H1 (cell line): ENCODE data around the gene SHISA9. TPM values are rescaled to one million over a fixed set of nuclear protein-coding genes. Genes with fewer than 3 reads are reported as not detected.

Experiments
- CTCF ChIA-PET: fragments of 300-600 bp; sonication (Branson Sonifier 250); formaldehyde crosslinking; loops from one replicate; lab custom pipeline; 2021; ENCODE audit not compliant: partially characterized antibody; lab: Charles Lee
- POLR2A ChIA-PET: fragments of 300-600 bp; sonication (Branson Sonifier 250); formaldehyde crosslinking; loops from one replicate; lab custom pipeline; 2021; ENCODE audit warnings: inconsistent platforms; ENCODE audit not compliant: partially characterized antibody; lab: Charles Lee
- DNase-seq, 2 experiments: peaks; one replicate each; pipeline versions ENCODE4 v3.0.0 to v3.0.0-alpha.2; 2010 to 2022; ENCODE audit warnings: low spot score in 2 of 2, low read depth in 1 of 2, mixed read lengths in 1 of 2
- FAIRE-seq: peaks from 2 replicates; lab custom pipeline; 2011; peaks lifted over from hg19 to GRCh38; lab: Jason Lieb, UNC
- H2AFZ ChIP-seq: 2 replicates; pipeline ENCODE4 v1.8.1; 2012; ENCODE audit warnings: low read length, inconsistent platforms
- H2AK5ac ChIP-seq: 2 replicates; pipeline ENCODE4 v1.6.1; 2013; ENCODE audit warnings: low read depth, low read length
- H2BK120ac ChIP-seq: replicated peaks from 2 replicates; pipeline ENCODE3; 2013; ENCODE audit warnings: low read depth, low read length, inconsistent platforms
- H2BK12ac ChIP-seq: 2 replicates; pipeline ENCODE4 v1.6.1; 2013; ENCODE audit warnings: low read depth, low read length
- H2BK15ac ChIP-seq: 2 replicates; pipeline ENCODE4 v1.6.1; 2013; ENCODE audit warnings: low read length
- H2BK20ac ChIP-seq: 2 replicates; pipeline ENCODE4 v1.6.1; 2013; ENCODE audit warnings: low read length
- H2BK5ac ChIP-seq: 2 replicates; pipeline ENCODE4 v1.6.1; 2013; ENCODE audit warnings: low read depth, low read length
- H3K14ac ChIP-seq: 2 replicates; pipeline ENCODE4 v1.6.1; 2013; ENCODE audit warnings: inconsistent platforms; ENCODE audit not compliant: insufficient read length
- H3K18ac ChIP-seq: 2 replicates; pipeline ENCODE4 v1.6.1; 2013; ENCODE audit warnings: low read length; ENCODE audit errors: extremely low read depth
- H3K23ac ChIP-seq: 2 replicates; pipeline ENCODE4 v1.6.1; 2013; ENCODE audit warnings: inconsistent platforms; ENCODE audit not compliant: insufficient read length
- H3K23me2 ChIP-seq: 2 replicates; pipeline ENCODE4 v1.6.1; 2013; ENCODE audit warnings: low read depth, low read length
- H3K27ac ChIP-seq: 2 replicates; pipeline ENCODE4 v1.6.1; 2011; ENCODE audit warnings: low read depth, low read length, inconsistent platforms
- H3K27me3 ChIP-seq, 4 experiments: replicated peaks in 1 of 4; 1 replicate in 1 of 4; 2 replicates in 3 of 4; pipeline versions ENCODE4 v1.6.1 to v1.8.1; 2011 to 2013; ENCODE audit warnings: low read length in 3 of 4, mild to moderate bottlenecking in 3 of 4, inconsistent platforms in 2 of 4, mixed read lengths in 2 of 4, moderate library complexity in 1 of 4; ENCODE audit not compliant: control insufficient read depth in 3 of 4, insufficient read depth in 3 of 4; ENCODE audit errors: extremely low read depth in 1 of 4
- H3K36me3 ChIP-seq, 4 experiments: 2 replicates each; pipeline versions ENCODE4 v1.6.1 to v1.8.1; 2011 to 2013; ENCODE audit warnings: mild to moderate bottlenecking in 4 of 4, low read length in 3 of 4, moderate library complexity in 2 of 4, control low read depth in 1 of 4, inconsistent platforms in 1 of 4; ENCODE audit not compliant: insufficient read depth in 4 of 4, control insufficient read depth in 2 of 4
- H3K4ac ChIP-seq: replicated peaks from 2 replicates; pipeline ENCODE3; 2013; ENCODE audit warnings: low read length, low read depth, mixed read lengths, inconsistent platforms; ENCODE audit not compliant: insufficient read length
- H3K4me1 ChIP-seq, 4 experiments: replicated peaks in 1 of 4; 1 replicate in 1 of 4; 2 replicates in 3 of 4; pipeline versions ENCODE4 v1.6.1 to v1.8.1; 2011 to 2013; ENCODE audit warnings: low read length in 3 of 4, inconsistent platforms in 2 of 4, mixed read lengths in 1 of 4; ENCODE audit not compliant: insufficient read depth in 4 of 4, control insufficient read depth in 3 of 4
- H3K4me2 ChIP-seq, 2 experiments: 2 replicates each; pipeline versions ENCODE4 v1.6.1 to v1.8.1; 2011 to 2013; ENCODE audit warnings: low read depth in 2 of 2, low read length in 2 of 2, control low read depth in 1 of 2, inconsistent platforms in 1 of 2, mild to moderate bottlenecking in 1 of 2; ENCODE audit not compliant: insufficient read depth in 1 of 2
- H3K4me3 ChIP-seq, 4 experiments: fragments of 200-600, 300-600 bp in 1 of 4; sonication (generic), shearing (Covaris generic), sonication (Bioruptor Twin) in 1 of 4; 2 replicates each; pipeline versions ENCODE4 v1.5.1 to v1.8.1; 2011 to 2016; ENCODE audit warnings: low read length in 4 of 4, low read depth in 3 of 4, control low read depth in 2 of 4, inconsistent platforms in 2 of 4, mild to moderate bottlenecking in 2 of 4, mixed read lengths in 1 of 4, moderate library complexity in 1 of 4; ENCODE audit not compliant: insufficient read depth in 2 of 4; ENCODE audit errors: extremely low read depth in 1 of 4
- H3K56ac ChIP-seq: replicated peaks from 2 replicates; pipeline ENCODE3; 2013; ENCODE audit warnings: low read depth, mild to moderate bottlenecking, mixed read lengths, low read length, inconsistent platforms; ENCODE audit not compliant: insufficient read length
- H3K79me1 ChIP-seq: 2 replicates; pipeline ENCODE4 v1.6.1; 2013; ENCODE audit warnings: low read depth, low read length, control low read depth
- H3K79me2 ChIP-seq, 2 experiments: 2 replicates each; pipeline versions ENCODE4 v1.6.1 to v1.8.1; 2012 to 2013; ENCODE audit warnings: low read length in 2 of 2, mild to moderate bottlenecking in 2 of 2, inconsistent platforms in 1 of 2; ENCODE audit not compliant: insufficient read depth in 2 of 2, control insufficient read depth in 1 of 2
- H3K9ac ChIP-seq, 4 experiments: replicated peaks in 1 of 4; 1 replicate in 1 of 4; 2 replicates in 3 of 4; pipeline versions ENCODE4 v1.6.1 to v1.8.1; 2011 to 2013; ENCODE audit warnings: low read depth in 3 of 4, low read length in 3 of 4, control low read depth in 2 of 4, mild to moderate bottlenecking in 2 of 4, moderate library complexity in 2 of 4, inconsistent platforms in 1 of 4; ENCODE audit errors: extremely low read depth in 1 of 4
- H3K9me3 ChIP-seq, 2 experiments: 2 replicates each; pipeline versions ENCODE4 v1.6.1 to v1.8.1; 2012 to 2013; ENCODE audit warnings: mild to moderate bottlenecking in 2 of 2, moderate library complexity in 2 of 2, control low read depth in 1 of 2, inconsistent platforms in 1 of 2, low read depth in 1 of 2, low read length in 1 of 2, mixed read lengths in 1 of 2; ENCODE audit not compliant: insufficient read depth in 2 of 2
- H4K20me1 ChIP-seq, 2 experiments: replicated peaks in 1 of 2; 2 replicates each; pipeline versions ENCODE3 to v1.8.1; 2011 to 2013; ENCODE audit warnings: inconsistent platforms in 2 of 2, low read length in 2 of 2, mild to moderate bottlenecking in 1 of 2; ENCODE audit not compliant: insufficient read depth in 2 of 2, control insufficient read depth in 1 of 2
- H4K5ac ChIP-seq: 2 replicates; pipeline ENCODE4 v1.6.1; 2013; ENCODE audit warnings: low read length, low read depth, mixed read lengths, inconsistent platforms; ENCODE audit not compliant: insufficient read length
- H4K8ac ChIP-seq: 2 replicates; pipeline ENCODE4 v1.8.0; 2013; ENCODE audit warnings: mild to moderate bottlenecking, moderate library complexity, low read length, inconsistent platforms; ENCODE audit not compliant: insufficient read depth; ENCODE audit errors: extremely low read depth
- H4K91ac ChIP-seq: replicated peaks from 2 replicates; pipeline ENCODE3; 2013; ENCODE audit warnings: low read length, mixed read lengths, inconsistent platforms; ENCODE audit not compliant: insufficient read length
- BACH1 ChIP-seq: IDR thresholded peaks from 2 replicates; pipeline ENCODE4 v1.6.1; 2012; ENCODE audit warnings: low read length, improper control_type of control experiment
- MAX ChIP-seq: IDR thresholded peaks from 2 replicates; pipeline ENCODE4 v1.6.1; 2012; ENCODE audit warnings: inconsistent platforms
- POU5F1 ChIP-seq: IDR thresholded peaks from 2 replicates; pipeline ENCODE4 v1.6.1; 2011; ENCODE audit warnings: low read depth, mild to moderate bottlenecking, low read length, moderate library complexity
- WGBS, 2 experiments: shearing (Covaris generic) in 1 of 2; methylation state at CpG; one replicate each; pipeline versions ENCODE4 v1.1.6 to v1.1.7; 2013 to 2015; ENCODE audit warnings: low lambda C conversion rate in 2 of 2, mixed read lengths in 2 of 2, inconsistent platforms in 1 of 2, low coverage in 1 of 2, missing lambda C conversion rate in 1 of 2; ENCODE audit not compliant: insufficient replicate concordance in 2 of 2, insufficient coverage in 1 of 2, insufficient read length in 1 of 2; ENCODE audit errors: extremely low coverage in 1 of 2, missing lambda C conversion rate in 1 of 2; 5-methylcytosine and 5-hydroxymethylcytosine counted together
- polyA plus RNA-seq, 7 experiments: library from polyadenylated mRNA; depleted of rRNA in 3 of 7; stranded (reverse) in 5 of 7; unstranded in 2 of 7; fragments of >200 nt in 5 of 7; fragments of 200-250 nt in 2 of 7; gene quantifications; 1 replicate in 5 of 7; 2 replicates in 1 of 7; 4 replicates in 1 of 7; pipeline versions ENCODE4 v1.2.1 to v1.2.3, GENCODE V29; 2011 to 2013; ENCODE audit warnings: missing spikeins in 2 of 7, mixed read lengths in 2 of 7
- total RNA-seq: library from RNA; stranded (reverse); fragmentation: NEBNext Ultra II Directional; extraction: Animal tissue kit (Norgen Biotek cat#: 25700); gene quantifications from 2 replicates; pipeline ENCODE4 v1.2.1, GENCODE V29; 2021

SHISA9 gene
- total and polyA plus RNA-seq, 2 of the 8 experiments (the other 6 are each of a cell fraction or from before 2014, with no cell fraction given): 25.6 to 39.8 TPM

- H2BK20ac ChIP-seq: no peak overlapping the region
- H3K27ac ChIP-seq: no peak overlapping the region
- 87% methylated on average over 4 of the region's 4 CpGs; no CpG with 5 or more reads in 1 of the 2 experiments for WGBS, 2 experiments
- no peak overlapping the region for H4K5ac ChIP-seq
- peak overlapping the region in 1 of 2 experiments; percentile 11; a peak in 1 of 4 replicates for H3K4me2 ChIP-seq
- no peak for TF ChIP-seq POU5F1
- no peak for TF ChIP-seq BACH1
- no peak for TF ChIP-seq MAX
- H4K8ac ChIP-seq: no peak overlapping the region
- no peak overlapping the region for H3K56ac ChIP-seq
- H2BK120ac ChIP-seq: no peak overlapping the region
- H3K14ac ChIP-seq: no peak overlapping the region
- H2AFZ ChIP-seq: no peak overlapping the region
- H3K36me3 ChIP-seq: no peaks in the 10 kb centered on the region; a peak in 1 of 8 replicates
- no peaks in the 10 kb centered on the region for H3K27me3 ChIP-seq
- H3K4me3 ChIP-seq: no peak overlapping the region
- peaks cover 0 to 2% of the 10 kb centered on the region in 2 experiments for H4K20me1 ChIP-seq
- no peak overlapping the region for H3K23ac ChIP-seq
- H2AK5ac ChIP-seq: no peak overlapping the region
- no peak overlapping the region for H2BK15ac ChIP-seq
- no peak overlapping the region for H2BK5ac ChIP-seq
- H3K4me1 ChIP-seq: peaks cover 4 to 14% (median 11%) of the 10 kb centered on the region in 4 experiments; a peak in 6 of 7 replicates
- no peak overlapping the region for H3K18ac ChIP-seq
- no peak overlapping the region for H4K91ac ChIP-seq
- POLR2A ChIA-PET: interaction anchor here (1.4 kb wide), 1 partner anchor 8 kb away, joined by 8 read pairs; no protein-coding TSS in a partner anchor
- no peak overlapping the region for H2BK12ac ChIP-seq
- H3K9ac ChIP-seq: no peak overlapping the region
- no peak for FAIRE-seq
- H3K9me3 ChIP-seq: no peaks in the 10 kb centered on the region
- H3K79me2 ChIP-seq: peaks cover 0 to 37% of the 10 kb centered on the region in 2 experiments; a peak in 3 of 4 replicates
- peaks cover 8% of the 10 kb centered on the region for H3K79me1 ChIP-seq
- H3K4ac ChIP-seq: no peak overlapping the region
- peaks cover 3% of the 10 kb centered on the region; the same call in 1 of the 2 replicates for H3K23me2 ChIP-seq
- no peak for DNase-seq
- CTCF ChIA-PET: interaction anchor here (0.9 kb wide), 1 partner anchor 29 kb away, joined by 3 read pairs; no protein-coding TSS in a partner anchor
These were observed 248.9 kb downstream of the SHISA9 start for GRCh38 chr16:13150181-13150885.
